Activated naive CD8-positive, alpha-beta T cell (primary cell): ENCODE results near the gene SORCS2.

ENCODE experiments used
- H3K27ac Mint-ChIP-seq: one replicate; pipeline ENCODE4 v1.8.0; 2021; ENCODE audit warnings: mixed read lengths
- H3K27me3 Mint-ChIP-seq: one replicate; pipeline ENCODE4 v1.8.0; 2021; ENCODE audit warnings: mixed read lengths
- H3K36me3 Mint-ChIP-seq: one replicate; pipeline ENCODE4 v1.8.0; 2021; ENCODE audit warnings: mixed read lengths
- H3K4me1 Mint-ChIP-seq: one replicate; pipeline ENCODE4 v1.8.0; 2021; ENCODE audit warnings: low read depth, mixed read lengths
- H3K4me3 Mint-ChIP-seq: one replicate; pipeline ENCODE4 v1.8.0; 2021; ENCODE audit warnings: mild to moderate bottlenecking, mixed read lengths
- H3K9me3 Mint-ChIP-seq: one replicate; pipeline ENCODE4 v1.8.0; 2021; ENCODE audit warnings: low read depth, mixed read lengths

SORCS2 gene

DNA sequence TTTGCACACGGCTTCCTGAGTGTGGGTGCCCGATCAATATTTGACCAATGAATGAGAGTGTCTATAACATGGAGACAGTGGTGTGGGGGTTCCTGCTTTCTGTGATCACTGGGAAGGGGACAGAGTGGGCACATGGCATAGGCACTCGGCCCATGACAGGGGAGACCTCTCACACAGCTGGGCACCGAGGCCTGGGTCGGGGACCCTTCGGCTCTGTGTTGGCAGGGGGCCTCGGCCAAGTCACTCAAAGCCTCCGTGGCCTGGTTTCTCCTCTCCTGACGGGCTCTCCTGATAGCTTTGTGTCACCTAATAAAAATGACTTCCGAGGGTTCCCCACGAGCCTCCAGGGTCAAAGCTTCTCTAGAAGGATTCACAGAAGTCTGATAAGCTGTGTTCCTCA is 286.3 kb downstream of the SORCS2 start:
- no peak overlapping the region for H3K27ac Mint-ChIP-seq
- H3K4me1 Mint-ChIP-seq, result no peaks in the 10 kb centered on the region
- no peaks in the 10 kb centered on the region for H3K27me3 Mint-ChIP-seq
- no peak overlapping the region for H3K4me3 Mint-ChIP-seq
- H3K36me3 Mint-ChIP-seq, result no peaks in the 10 kb centered on the region
- H3K9me3 Mint-ChIP-seq, result no peaks in the 10 kb centered on the region

DNA sequence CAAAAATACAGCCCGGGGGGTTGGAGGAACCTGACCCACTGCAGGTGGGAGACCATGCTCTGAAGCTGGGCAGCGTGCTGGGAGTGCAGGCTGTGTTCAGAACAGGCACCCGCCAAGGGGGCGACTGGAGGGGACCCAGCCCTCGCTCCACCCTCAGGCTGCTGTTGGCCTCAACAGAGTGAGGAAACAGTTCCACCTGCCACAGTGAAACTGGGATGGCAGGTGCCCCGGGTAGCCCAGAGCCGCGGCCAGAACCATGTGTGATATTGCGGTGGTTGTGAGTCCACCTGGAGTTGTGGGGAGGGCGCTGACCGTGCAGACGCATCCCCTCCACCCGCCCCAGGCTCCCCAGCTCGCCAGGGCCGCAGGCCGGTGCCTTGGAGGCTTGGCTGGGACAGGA is 288.1 kb downstream of the SORCS2 start:
- Mint-ChIP-seq H3K36me3 (no peaks in the 10 kb centered on the region), H3K27ac (no peak overlapping the region), H3K4me1 (no peaks in the 10 kb centered on the region), H3K9me3 (no peaks in the 10 kb centered on the region), H3K27me3 (no peaks in the 10 kb centered on the region), H3K4me3 (no peak overlapping the region)

DNA sequence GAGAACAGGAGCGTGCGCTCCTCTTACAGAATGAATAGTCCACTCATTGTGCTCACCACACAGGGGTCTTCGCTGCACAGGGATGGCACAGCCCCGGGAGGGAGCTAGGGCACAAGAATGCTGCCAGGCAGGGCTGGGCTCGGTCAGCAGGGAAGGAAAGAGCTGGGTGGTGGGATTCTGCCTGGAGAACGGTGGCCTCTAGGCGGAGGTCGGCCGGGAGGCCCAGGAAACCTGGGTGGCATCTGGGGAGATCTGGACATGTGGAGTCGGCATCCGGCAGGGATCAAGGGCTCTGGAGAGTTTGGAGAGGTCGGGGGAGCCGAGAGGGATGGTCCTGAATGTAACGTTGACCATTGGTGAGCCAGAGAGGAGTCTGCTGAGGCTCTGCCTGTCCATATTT is 288.9 kb downstream of the SORCS2 start:
- H3K4me3 Mint-ChIP-seq, result no peak overlapping the region
- no peaks in the 10 kb centered on the region for H3K9me3 Mint-ChIP-seq
- no peak overlapping the region for H3K27ac Mint-ChIP-seq
- no peaks in the 10 kb centered on the region for H3K27me3 Mint-ChIP-seq
- H3K4me1 Mint-ChIP-seq, result no peaks in the 10 kb centered on the region
- H3K36me3 Mint-ChIP-seq, result no peaks in the 10 kb centered on the region

DNA sequence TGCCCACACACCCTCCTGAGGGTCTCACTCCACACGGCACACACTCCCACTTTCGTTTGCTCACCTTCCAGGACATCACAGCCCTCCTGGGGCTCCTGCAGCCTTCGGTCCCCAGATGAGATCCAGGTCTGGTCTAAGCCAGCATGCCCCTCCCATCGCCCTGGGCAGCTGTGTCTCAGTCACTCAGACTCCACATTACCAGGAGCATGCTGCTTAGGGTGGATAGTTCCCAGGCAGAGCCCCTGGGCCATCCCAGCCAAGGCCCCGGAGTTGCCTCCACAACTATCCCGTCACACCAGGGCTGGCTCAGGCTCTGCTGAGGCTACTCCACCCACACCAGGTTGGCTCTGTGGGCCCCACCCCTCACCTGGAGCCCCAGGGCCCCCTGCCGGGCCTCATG is 292.8 kb downstream of the SORCS2 start:
- H3K9me3 Mint-ChIP-seq, result no peaks in the 10 kb centered on the region
- no peak overlapping the region for H3K27ac Mint-ChIP-seq
- H3K4me1 Mint-ChIP-seq, result no peaks in the 10 kb centered on the region
- no peak overlapping the region for H3K4me3 Mint-ChIP-seq
- peaks cover 5% of the 10 kb centered on the region for H3K27me3 Mint-ChIP-seq
- H3K36me3 Mint-ChIP-seq, result no peaks in the 10 kb centered on the region

DNA sequence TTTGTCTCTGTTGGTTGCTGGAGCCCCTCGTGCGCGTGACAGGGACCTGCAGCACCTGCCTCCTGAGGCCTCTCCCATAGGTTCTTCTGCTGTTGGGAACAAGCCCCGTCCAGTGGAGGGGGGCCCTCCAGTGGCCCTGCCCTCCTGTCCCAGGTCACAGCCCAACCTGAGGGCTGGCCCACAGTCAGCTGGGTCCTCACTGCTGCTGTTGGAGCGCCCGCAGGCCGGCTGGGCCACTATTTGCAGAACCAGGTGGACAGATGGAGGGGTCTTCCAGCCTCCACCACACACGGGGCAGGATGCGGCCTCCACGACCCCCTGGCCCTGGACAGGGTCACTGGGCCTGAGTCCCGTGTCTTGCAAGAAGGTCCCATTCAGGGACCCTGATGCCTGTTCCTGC is 293.8 kb downstream of the SORCS2 start:
- H3K27me3 Mint-ChIP-seq, result peaks cover 5% of the 10 kb centered on the region
- no peaks in the 10 kb centered on the region for H3K36me3 Mint-ChIP-seq
- no peaks in the 10 kb centered on the region for H3K9me3 Mint-ChIP-seq
- no peaks in the 10 kb centered on the region for H3K4me1 Mint-ChIP-seq
- H3K4me3 Mint-ChIP-seq, result no peak overlapping the region
- H3K27ac Mint-ChIP-seq, result no peak overlapping the region

DNA sequence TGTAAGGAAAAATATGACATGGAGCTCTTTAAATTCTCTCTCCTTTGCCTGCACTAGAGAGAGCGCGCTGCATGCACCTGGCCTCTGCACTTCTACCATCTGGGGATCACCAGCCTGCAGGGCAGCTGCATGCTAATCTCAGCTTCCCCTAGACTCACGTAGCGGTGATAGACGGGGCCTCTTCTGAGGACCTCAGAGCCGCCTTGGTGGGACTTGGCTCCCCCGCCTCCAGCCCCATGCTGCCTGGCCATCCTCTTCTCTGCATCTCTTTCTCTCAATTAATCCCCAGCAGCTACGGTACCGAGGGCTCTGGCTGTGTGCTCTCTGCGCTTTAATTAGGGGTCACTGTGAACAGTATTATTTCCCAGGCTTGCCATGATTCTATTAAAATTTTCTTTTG is 295.2 kb downstream of the SORCS2 start:
- no peak overlapping the region for H3K4me3 Mint-ChIP-seq

DNA sequence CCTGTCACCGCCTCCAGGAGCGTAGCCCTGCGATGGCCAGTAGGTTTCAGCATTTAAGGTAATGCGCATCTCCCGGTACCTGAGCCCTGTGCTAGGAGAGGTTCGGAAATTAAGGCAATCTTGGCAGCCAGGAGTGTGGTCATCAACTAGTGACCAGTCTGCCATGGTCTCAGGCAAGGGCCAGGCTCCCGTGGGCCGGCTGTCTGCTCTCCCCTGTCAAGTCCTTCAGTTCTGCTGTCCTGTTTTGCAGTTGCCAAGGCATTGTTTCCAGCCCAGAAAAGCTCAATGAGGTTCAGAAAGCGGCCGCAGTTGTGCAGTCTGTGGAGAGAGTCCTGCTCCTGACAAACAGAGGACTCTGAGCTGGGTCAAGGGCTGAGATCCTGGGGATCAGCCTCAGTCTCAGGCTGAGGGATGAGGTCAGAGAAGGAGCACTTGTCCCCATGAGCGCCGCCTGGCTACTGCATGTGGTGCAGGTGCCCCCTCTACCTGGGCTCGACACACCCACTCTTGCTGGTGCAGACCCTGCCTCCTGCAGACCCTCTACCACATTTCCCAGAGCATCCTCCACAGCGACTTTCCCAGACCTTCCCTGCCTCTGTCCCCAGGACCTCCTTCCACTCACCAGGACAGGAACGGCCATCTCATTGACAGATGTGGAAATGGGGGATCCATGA is 295.8 kb downstream of the SORCS2 start:
- no peak overlapping the region for H3K4me3 Mint-ChIP-seq
- no peaks in the 10 kb centered on the region for H3K4me1 Mint-ChIP-seq
- H3K27me3 Mint-ChIP-seq, result peaks cover 5% of the 10 kb centered on the region
- H3K36me3 Mint-ChIP-seq, result no peaks in the 10 kb centered on the region
- no peak overlapping the region for H3K27ac Mint-ChIP-seq
- H3K9me3 Mint-ChIP-seq, result no peaks in the 10 kb centered on the region

More for the DNA sequence above, 295.2 kb downstream of the SORCS2 start:
- Mint-ChIP-seq H3K9me3 (no peaks in the 10 kb centered on the region), H3K36me3 (no peaks in the 10 kb centered on the region), H3K27ac (no peak overlapping the region), H3K4me1 (no peaks in the 10 kb centered on the region), H3K27me3 (peaks cover 5% of the 10 kb centered on the region)

DNA sequence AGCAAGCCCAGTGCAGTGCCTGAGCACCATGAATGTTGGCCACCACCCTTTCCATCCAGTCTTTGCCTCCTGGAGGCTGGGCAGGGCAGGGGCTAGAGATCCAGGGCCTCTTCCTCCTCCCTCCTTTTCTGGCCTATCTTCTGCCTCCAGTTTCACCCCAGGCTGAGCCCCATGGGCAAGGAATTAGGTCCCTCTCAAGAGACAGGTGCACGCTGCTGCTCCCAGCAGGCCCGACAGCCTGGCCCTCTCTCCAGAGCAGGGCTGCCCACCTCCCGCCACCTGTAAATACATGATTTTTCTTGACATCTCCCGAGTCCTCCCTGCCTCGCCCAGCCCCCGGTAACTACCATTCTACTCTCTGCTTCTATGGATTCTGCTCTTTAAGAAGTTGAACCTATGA is 299.6 kb downstream of the SORCS2 start:
- Mint-ChIP-seq H3K9me3 (no peaks in the 10 kb centered on the region), H3K27ac (no peak overlapping the region), H3K4me3 (no peak overlapping the region), H3K4me1 (no peaks in the 10 kb centered on the region), H3K27me3 (peaks cover 5% of the 10 kb centered on the region), H3K36me3 (no peaks in the 10 kb centered on the region)

DNA sequence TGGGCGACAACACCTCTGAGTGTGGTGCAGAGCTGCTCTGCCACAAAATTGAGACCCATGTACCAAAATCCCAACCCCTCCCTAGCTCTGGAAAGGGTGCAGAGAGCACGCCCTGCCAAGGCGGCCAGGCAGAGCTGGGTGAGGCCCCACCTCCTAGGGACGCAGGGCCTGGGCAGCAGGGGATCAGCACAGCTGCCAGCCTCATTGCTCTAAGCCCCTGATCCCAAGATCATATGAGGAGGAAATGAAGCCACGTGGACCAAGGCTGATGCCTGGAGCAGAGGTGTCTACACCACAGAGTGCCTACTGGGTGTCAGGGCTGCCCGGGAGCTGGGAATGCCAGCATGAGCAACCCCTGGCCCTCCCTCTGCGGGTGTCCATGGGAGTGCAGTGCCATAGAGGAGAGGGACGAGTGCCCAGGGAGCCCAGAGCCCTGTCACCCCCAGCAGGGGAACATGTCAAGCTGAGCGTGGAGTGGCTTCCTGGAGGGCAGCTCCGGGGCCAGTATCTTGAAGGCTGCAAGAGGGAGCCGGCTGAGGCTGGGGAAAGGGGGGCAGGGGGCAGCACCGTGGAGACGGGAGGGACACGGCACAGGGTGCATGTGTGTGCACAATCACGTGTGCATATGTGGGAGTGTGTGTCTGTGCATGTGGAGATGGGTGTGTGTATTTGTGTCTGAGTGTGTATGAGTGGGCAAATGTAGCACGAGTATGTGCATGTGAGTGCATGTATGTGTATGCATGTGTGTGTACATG is 306.3 kb downstream of the SORCS2 start:
- H3K4me1 Mint-ChIP-seq, result no peaks in the 10 kb centered on the region
- H3K9me3 Mint-ChIP-seq, result no peaks in the 10 kb centered on the region
- H3K27me3 Mint-ChIP-seq, result peaks cover 4% of the 10 kb centered on the region
- H3K27ac Mint-ChIP-seq, result no peak overlapping the region
- H3K36me3 Mint-ChIP-seq, result no peaks in the 10 kb centered on the region
- no peak overlapping the region for H3K4me3 Mint-ChIP-seq

DNA sequence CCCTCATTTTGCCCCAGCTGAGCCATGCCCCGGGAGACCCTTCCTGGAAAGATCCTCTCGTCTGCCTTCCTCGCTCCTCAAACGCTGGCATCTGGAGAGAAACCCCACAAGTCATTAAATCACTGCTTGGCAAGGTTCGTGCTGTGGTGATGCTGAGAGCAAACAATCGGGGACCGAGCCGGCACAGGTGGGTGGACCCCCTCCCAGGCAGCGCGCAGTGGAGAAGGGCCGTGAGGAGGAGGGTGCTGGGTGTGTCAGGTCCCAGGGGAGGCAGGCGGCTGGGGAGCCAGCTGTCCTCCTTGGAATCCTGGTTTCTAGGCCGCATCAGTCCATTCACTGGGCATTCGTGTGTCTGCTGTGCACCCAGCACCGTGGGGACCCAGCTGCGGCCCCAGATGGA is 307.3 kb downstream of the SORCS2 start:
- Mint-ChIP-seq H3K27me3 (peaks cover 4% of the 10 kb centered on the region), H3K36me3 (no peaks in the 10 kb centered on the region), H3K4me1 (no peaks in the 10 kb centered on the region), H3K4me3 (no peak overlapping the region), H3K27ac (no peak overlapping the region), H3K9me3 (no peaks in the 10 kb centered on the region)

DNA sequence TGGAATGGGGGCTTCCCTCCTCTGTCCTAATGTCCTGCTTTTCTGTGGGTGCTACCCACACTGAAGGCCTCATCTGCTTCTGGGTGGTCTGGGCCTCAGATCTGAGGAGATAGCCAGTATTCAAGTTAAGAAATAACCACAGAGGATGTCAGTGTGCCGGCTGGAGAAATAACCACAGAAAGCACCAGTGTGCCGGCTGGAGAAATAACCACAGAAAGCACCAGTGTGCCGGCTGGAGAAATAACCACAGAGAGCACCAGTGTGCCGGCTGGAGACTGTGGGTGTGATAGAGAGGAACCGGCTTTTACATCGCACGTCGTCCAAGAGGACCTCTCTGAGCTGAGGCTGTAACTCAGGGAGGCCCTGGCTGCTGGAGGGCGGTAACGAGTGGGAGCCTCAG is 308.1 kb downstream of the SORCS2 start:
- Mint-ChIP-seq H3K27ac (no peak overlapping the region), H3K36me3 (no peaks in the 10 kb centered on the region), H3K9me3 (no peaks in the 10 kb centered on the region), H3K27me3 (peaks cover 4% of the 10 kb centered on the region), H3K4me1 (no peaks in the 10 kb centered on the region), H3K4me3 (no peak overlapping the region)

DNA sequence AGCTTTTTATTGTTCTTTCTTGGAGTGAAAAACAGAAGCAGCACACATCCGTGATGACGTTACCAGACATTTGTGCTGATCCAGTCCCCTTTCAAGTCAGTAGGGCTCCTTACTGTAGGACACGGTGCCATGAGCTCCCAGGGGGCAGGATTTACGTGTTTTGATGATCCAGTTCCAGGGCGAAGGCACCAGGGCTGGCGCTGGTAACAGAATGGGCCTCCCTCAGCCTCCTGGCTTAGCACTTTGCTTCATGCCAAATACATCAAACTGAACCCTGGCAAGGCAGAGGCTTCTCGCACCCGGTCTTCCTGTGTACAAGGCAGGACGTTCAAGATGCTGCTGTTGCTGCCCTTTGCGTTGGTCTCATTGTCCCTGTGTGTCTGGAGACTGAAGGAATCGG is 309.0 kb downstream of the SORCS2 start:
- Mint-ChIP-seq H3K27ac (no peak overlapping the region), H3K27me3 (peaks cover 4% of the 10 kb centered on the region), H3K36me3 (no peaks in the 10 kb centered on the region)

DNA sequence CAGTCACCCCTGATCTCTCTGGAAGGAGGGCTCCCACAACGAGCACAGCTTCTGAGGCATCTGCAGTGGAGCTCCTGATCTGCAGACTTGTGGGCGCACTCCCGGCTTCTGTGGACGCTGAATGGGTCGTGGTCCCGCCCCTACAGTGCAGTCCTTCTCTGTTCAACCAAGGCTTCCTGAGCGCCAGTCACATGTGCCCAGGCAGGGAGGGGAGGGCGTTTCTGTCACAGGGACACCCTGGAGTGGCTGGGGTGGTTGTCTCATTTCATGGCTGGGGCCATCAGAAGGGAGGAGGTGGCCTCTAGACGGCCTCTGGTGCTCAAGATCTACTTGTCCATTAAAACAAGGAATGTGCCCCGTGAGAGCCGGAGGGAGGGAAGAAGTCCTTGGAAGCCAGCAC is 309.5 kb downstream of the SORCS2 start:
- H3K4me3 Mint-ChIP-seq, result no peak overlapping the region
- H3K27me3 Mint-ChIP-seq, result peaks cover 4% of the 10 kb centered on the region
- H3K9me3 Mint-ChIP-seq, result no peaks in the 10 kb centered on the region
- H3K4me1 Mint-ChIP-seq, result no peaks in the 10 kb centered on the region
- H3K36me3 Mint-ChIP-seq, result no peaks in the 10 kb centered on the region
- H3K27ac Mint-ChIP-seq, result no peak overlapping the region

More for the DNA sequence above, 309.0 kb downstream of the SORCS2 start:
- H3K4me1 Mint-ChIP-seq, result no peaks in the 10 kb centered on the region
- no peak overlapping the region for H3K4me3 Mint-ChIP-seq
- H3K9me3 Mint-ChIP-seq, result no peaks in the 10 kb centered on the region

DNA sequence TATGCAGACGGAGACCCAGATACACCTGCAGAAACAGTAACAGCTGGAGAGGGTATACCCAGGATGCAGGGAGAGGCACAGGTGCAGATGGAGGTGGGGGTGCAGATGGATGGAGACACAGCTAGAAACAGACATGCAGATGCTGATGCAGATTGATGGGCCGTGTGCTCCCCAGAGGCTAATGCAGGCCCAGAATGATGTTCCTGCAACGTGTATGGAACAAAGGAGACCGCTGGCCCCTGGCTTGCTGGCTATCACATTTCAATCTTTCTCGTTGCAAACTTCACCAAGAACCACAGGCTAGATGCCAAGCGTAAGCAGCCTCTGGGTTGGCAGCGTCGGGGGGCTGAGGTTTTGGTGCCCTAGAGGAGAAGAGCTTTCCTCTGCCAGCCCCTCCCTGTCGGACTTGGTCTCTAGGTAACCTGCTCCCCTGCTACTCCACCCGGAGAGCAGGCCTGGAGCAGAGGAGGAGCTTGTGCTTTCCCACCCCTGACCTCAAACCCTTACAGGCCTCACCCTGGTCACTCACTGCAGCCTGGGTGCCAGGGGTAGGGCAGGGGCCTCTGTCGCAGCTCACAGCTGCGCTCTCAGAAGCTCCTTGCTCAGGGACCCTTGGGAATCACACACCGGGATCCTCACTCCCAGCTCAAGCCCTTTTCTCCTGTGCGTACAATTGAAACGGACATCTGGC is 311.4 kb downstream of the SORCS2 start:
- peaks cover 5% of the 10 kb centered on the region for H3K27me3 Mint-ChIP-seq
- H3K4me1 Mint-ChIP-seq, result no peaks in the 10 kb centered on the region
- H3K4me3 Mint-ChIP-seq, result no peak overlapping the region
- no peaks in the 10 kb centered on the region for H3K9me3 Mint-ChIP-seq
- H3K27ac Mint-ChIP-seq, result no peak overlapping the region
- no peaks in the 10 kb centered on the region for H3K36me3 Mint-ChIP-seq

DNA sequence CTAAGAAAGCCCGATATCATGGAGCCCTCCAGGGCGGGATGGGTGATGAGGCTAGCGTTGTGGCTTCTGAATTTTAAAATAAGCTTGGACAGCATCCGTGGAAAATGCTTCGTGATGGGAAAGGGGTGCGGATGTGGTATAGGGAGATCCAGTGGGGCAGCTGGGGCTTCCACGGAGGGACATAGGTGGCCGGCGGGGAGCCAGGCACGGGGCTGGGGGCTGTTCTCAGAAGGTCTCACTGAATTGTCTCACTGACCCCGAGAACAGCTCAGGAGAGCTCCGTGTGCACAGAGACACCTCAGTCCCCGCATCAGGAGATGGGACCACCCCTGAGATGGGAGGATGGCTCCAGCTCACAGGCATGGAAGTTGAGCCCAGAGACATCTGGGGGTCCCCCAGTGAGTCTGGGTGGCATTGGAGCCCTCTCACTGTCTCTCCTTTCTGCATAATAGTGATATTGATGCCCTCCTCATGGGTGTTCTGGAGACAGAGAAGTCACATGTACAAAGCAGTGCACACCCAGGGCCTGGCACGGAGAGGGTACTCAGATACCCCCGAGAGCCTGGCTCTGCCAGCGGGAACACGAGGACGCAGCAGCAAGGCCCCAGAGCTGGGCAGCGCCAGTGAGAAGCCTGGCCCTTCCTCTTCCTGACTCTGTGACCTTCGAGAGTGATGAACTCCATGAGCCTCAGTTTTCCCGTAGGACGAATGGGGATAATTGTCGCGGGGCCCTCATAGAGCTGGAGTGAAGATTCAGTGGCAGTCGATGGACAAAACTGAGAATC is 313.0 kb downstream of the SORCS2 start:
- H3K9me3 Mint-ChIP-seq, result no peaks in the 10 kb centered on the region
- no peaks in the 10 kb centered on the region for H3K36me3 Mint-ChIP-seq
- H3K4me3 Mint-ChIP-seq, result no peak overlapping the region
- no peak overlapping the region for H3K27ac Mint-ChIP-seq
- H3K27me3 Mint-ChIP-seq, result peaks cover 3% of the 10 kb centered on the region
- H3K4me1 Mint-ChIP-seq, result no peaks in the 10 kb centered on the region
